ENCODE results near the gene NFIA.

DNA sequence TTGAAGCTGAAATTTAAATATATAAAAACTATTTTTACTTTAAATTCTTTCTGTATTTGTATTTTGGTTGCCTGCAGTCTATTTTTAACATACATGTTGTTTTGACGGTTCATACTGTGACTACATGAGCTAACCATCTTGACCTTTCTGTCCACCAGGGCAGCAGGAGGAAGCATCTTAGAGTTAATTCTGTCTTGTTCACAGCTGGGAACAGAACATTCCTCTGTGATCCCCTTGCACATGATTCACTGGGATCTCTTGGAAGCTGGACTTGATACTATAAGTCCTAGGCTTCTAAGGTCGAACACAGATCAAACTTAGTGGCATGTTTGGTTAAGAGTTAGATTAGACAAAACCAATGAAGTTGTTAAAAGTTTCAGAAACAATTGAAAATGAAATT lies 99.7 kb downstream of the NFIA start:
- TF ChIP-seq EZH2 (IDR thresholded peaks at IDR 0.05; ENCODE audit: borderline replicate concordance, low read length) = no peak
- TF ChIP-seq, protein P1, sequence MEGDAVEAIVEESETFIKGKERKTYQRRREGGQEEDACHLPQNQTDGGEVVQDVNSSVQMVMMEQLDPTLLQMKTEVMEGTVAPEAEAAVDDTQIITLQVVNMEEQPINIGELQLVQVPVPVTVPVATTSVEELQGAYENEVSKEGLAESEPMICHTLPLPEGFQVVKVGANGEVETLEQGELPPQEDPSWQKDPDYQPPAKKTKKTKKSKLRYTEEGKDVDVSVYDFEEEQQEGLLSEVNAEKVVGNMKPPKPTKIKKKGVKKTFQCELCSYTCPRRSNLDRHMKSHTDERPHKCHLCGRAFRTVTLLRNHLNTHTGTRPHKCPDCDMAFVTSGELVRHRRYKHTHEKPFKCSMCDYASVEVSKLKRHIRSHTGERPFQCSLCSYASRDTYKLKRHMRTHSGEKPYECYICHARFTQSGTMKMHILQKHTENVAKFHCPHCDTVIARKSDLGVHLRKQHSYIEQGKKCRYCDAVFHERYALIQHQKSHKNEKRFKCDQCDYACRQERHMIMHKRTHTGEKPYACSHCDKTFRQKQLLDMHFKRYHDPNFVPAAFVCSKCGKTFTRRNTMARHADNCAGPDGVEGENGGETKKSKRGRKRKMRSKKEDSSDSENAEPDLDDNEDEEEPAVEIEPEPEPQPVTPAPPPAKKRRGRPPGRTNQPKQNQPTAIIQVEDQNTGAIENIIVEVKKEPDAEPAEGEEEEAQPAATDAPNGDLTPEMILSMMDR (conservative IDR thresholded peaks at IDR 0.05 in 1 of 2, IDR thresholded peaks at IDR 0.05 in 1 of 2; ENCODE audit: extremely low read depth in 1 of 2, insufficient read depth in 1 of 2, low read depth in 1 of 2, low read length in 2 of 2) = no peak
